ENCODE data around the gene TTLL5. TPM values are rescaled to one million over a fixed set of nuclear protein-coding genes. Genes with fewer than 3 reads are reported as not detected.

TTLL5 gene
- total RNA-seq, 1 experiment from 2014 or later = 35.7 TPM

DNA sequence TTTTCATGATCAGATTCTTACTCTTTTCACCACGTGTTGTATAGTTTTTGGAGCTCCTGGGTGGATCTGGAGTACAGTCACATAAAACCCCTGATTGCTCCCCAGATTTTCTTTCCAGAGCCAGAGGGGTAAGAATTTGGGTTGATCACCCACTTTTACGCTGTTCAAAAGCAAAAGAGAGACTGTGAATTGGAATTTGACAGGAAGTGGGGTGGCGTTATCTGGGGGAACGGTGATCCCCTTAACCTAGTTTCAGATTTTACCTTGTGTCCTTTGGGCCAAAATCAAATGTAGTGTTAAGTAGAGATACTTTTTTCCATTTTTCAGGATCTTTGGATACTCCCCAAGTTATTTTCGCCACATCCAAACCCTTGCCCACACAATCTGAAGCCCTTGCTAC is 245.2 kb downstream of the TTLL5 start:
- Mint-ChIP-seq H3K27ac (no peak overlapping the region), H3K4me3 (no peak overlapping the region), H3K4me1 (peaks cover 8% of the 10 kb centered on the region in 2 experiments), H3K9me3 (no peaks in the 10 kb centered on the region), H3K27me3 (ENCODE audit: low read depth) (no peaks in the 10 kb centered on the region), H3K36me3 (ENCODE audit: insufficient read depth in 1 of 3, low read depth in 3 of 3) (peaks cover 0 to 2% (median 0%) of the 10 kb centered on the region in 3 experiments; a peak in 1 of 7 replicates)
- no peak for TF ChIP-seq CTCF (conservative IDR thresholded peaks at IDR 0.05)
- Histone ChIP-seq H3K14ac (ENCODE audit: insufficient read depth, low read length) (no peak overlapping the region), H3K4me2 (ENCODE audit: insufficient read depth, insufficient read length, low read length) (no peak overlapping the region), H2AK5ac (ENCODE audit: insufficient read length, low read length) (no peak overlapping the region), H3K9me3 (ENCODE audit: control insufficient read depth, low read depth, low read length) (no peaks in the 10 kb centered on the region), H2BK12ac (ENCODE audit: insufficient read length, low read depth, low read length) (no peak overlapping the region), H3K27me3 (ENCODE audit: insufficient read depth, low read length) (no peaks in the 10 kb centered on the region), H4K8ac (replicated peaks; ENCODE audit: insufficient read length, low read depth, low read length) (no peak overlapping the region), H3K18ac (ENCODE audit: insufficient read length, low read depth, low read length) (no peak overlapping the region), H3K4ac (ENCODE audit: low read depth, low read length) (no peak overlapping the region), H3K27ac (ENCODE audit: insufficient read length, low read depth, low read length) (no peak overlapping the region), H2AFZ (ENCODE audit: low read length) (no peak overlapping the region), H3K23ac (ENCODE audit: insufficient read length, low read depth, low read length) (no peak overlapping the region), H3K4me1 (ENCODE audit: insufficient read depth, low read length) (no peaks in the 10 kb centered on the region), H3K23me2 (ENCODE audit: insufficient read length, low read depth, low read length, poor library complexity, severe bottlenecking) (no peaks in the 10 kb centered on the region), H2BK120ac (ENCODE audit: low read depth, low read length, poor library complexity, severe bottlenecking) (no peak overlapping the region), H4K91ac (ENCODE audit: insufficient read length, low read depth, low read length) (no peak overlapping the region), H4K5ac (ENCODE audit: insufficient read length, low read depth, low read length) (no peak overlapping the region), H3K56ac (ENCODE audit: insufficient read length, low read depth, low read length) (no peak overlapping the region), H3K9ac (ENCODE audit: extremely low read depth, insufficient read length, low read length) (no peak overlapping the region), H3K79me2 (ENCODE audit: insufficient read depth, low read length) (no peaks in the 10 kb centered on the region), H2BK15ac (ENCODE audit: low read depth, low read length) (no peak overlapping the region), H3T11ph (ENCODE audit: low read length) (no peak overlapping the region), H2BK20ac (ENCODE audit: low read depth, low read length, poor library complexity, severe bottlenecking) (no peak overlapping the region), H2BK5ac (ENCODE audit: insufficient read length, low read length) (no peak overlapping the region), H3K79me1 (ENCODE audit: insufficient read depth, low read depth, low read length, poor library complexity, severe bottlenecking) (no peaks in the 10 kb centered on the region), H4K20me1 (ENCODE audit: control insufficient read depth, insufficient read depth, insufficient read length) (no peaks in the 10 kb centered on the region)
- DNase-seq = no peak
- WGBS (ENCODE audit: extremely low coverage, insufficient read length, low lambda C conversion rate) = no CpG with 5 or more reads among the region's 5 CpGs
